Activated naive CD4-positive, alpha-beta T cell treated with anti-CD3 and anti-CD28 coated beads for 36 hours (primary cell): ENCODE results near the gene NEDD9. TPM values are rescaled to one million over a fixed set of nuclear protein-coding genes. Genes with fewer than 3 reads are reported as not detected.

Source experiments
- CTCF ChIA-PET: fragments of 350-600 bp; sonication (Branson Sonifier 250); formaldehyde crosslinking; loops from one replicate; lab custom pipeline; 2021; ENCODE audit warnings: antibody characterized with exemption; lab: Charles Lee
- DNase-seq: peaks from one replicate; pipeline ENCODE4 v3.0.0-alpha.2; 2020
- H3K27ac Mint-ChIP-seq: one replicate; pipeline ENCODE4 v1.8.0; 2021; ENCODE audit warnings: mild to moderate bottlenecking, mixed read lengths
- H3K27me3 Mint-ChIP-seq: one replicate; pipeline ENCODE4 v1.8.0; 2021; ENCODE audit warnings: low read depth, mixed read lengths
- H3K36me3 Mint-ChIP-seq: one replicate; pipeline ENCODE4 v1.8.0; 2021; ENCODE audit warnings: low read depth, mixed read lengths
- H3K4me1 Mint-ChIP-seq: one replicate; pipeline ENCODE4 v1.8.0; 2021; ENCODE audit warnings: low read depth, mixed read lengths
- H3K4me3 Mint-ChIP-seq: one replicate; pipeline ENCODE4 v1.8.0; 2021; ENCODE audit warnings: mild to moderate bottlenecking, moderate library complexity, mixed read lengths
- H3K9me3 Mint-ChIP-seq: one replicate; pipeline ENCODE4 v1.8.0; 2021; ENCODE audit warnings: mixed read lengths
- intact Hi-C: fragments of 100-400 bp; cut with micrococcal nuclease; formaldehyde crosslinking; loops from one replicate; pipeline ENCODE4 v1.15.1; 2023
- total RNA-seq, 2 experiments: library from RNA; stranded (reverse); gene quantifications; one replicate each; pipeline ENCODE4 v1.2.3, GENCODE V29; 2021

Gene NEDD9
- total RNA-seq, 2 experiments from 2014 or later, result 17.5 to 18.8 TPM

DNA sequence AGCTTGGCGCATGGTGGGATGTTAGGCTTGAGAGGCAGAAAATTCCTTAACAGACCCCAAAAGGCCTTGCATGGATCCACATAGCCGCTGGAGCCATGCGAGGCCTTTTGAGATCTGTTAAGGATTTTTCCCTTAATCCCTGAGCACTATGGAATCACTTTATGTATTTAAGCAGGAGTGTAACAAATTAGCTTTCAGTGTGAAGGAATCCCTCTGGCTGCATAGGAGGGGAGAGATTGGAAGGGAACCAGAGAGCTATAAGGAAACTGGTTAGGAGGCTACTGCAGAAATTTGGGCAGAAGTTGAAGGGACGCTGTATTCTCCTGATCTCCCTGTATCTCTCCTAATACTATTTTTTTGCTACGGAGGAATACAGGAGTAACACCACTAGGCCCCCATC lies 23.1 kb upstream of the NEDD9 start:
- intact Hi-C loops, result no loop called here
- Mint-ChIP-seq H3K9me3 (no peaks in the 10 kb centered on the region), H3K27me3 (no peaks in the 10 kb centered on the region), H3K4me1 (peaks cover 25% of the 10 kb centered on the region), H3K4me3 (no peak overlapping the region), H3K27ac (no peak overlapping the region), H3K36me3 (peaks cover 16% of the 10 kb centered on the region)
- no peak for DNase-seq
- CTCF ChIA-PET, result interaction anchor here (0.7 kb wide), 1 partner anchor 34 kb away, joined by 3 read pairs; no protein-coding TSS in a partner anchor

DNA sequence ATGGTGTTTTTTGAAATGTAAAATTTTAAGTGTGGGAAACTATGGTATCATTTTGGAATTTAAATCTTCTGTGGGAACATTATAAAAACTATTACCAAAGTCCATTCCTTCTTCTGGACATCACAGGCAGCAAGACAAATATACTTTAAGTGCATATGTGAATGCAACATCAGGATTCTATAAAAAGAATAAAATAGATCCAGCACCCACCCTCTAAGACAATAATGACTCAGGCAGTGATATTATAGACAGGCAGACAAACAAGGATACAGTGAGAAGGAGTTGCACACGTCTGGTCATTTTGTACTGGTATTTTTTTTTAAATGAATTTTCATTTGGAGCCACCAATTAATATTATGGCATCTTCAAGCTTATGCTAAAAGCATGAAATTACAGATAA lies 21.1 kb upstream of the NEDD9 start:
- H3K27me3 Mint-ChIP-seq, result no peaks in the 10 kb centered on the region
- CTCF ChIA-PET, result no interaction called here
- peaks cover 8% of the 10 kb centered on the region for H3K9me3 Mint-ChIP-seq
- H3K4me1 Mint-ChIP-seq, result peaks cover 9% of the 10 kb centered on the region
- H3K36me3 Mint-ChIP-seq, result peaks cover 32% of the 10 kb centered on the region
- H3K27ac Mint-ChIP-seq, result no peak overlapping the region
- H3K4me3 Mint-ChIP-seq, result no peak overlapping the region
- no peak for DNase-seq
- intact Hi-C loops, result no loop called here

DNA sequence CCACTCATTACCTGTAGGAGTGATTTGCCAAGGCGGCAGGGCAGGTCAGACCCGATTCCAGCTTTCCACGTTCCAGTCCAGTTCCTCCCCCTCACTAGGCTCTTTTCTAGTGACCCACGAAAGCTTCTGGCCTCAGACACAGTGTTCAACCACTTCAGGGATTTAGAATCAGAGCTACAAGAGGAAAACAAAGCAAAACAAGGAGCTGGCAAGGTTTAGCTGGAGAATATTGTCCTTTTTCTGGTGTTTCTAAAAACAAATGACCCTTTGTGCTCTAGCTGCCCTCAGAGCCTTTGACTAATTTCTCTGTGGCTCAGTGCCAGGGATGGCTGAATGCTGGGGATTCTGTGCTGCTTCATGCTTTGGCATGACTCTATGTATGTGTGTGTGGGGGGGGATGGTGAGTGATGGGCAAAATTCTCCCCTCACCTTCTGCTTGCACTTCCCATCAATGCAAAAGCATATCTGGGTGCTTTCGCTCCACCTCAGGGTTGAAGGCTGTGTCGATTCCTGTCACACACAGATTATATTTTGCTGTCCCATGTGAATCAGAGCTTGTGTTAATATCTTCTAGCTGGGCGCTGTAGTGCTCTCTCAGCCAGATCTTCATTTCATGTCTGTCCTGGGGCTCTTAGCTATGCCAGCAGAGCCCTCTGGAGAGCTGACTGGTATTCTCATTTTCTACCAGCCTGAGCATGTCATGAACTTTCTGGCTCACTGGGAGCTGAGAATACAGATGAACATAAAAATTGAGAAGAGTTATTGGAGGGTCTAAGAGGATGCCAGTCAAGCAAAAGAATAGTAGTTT lies 19.3 kb upstream of the NEDD9 start:
- CTCF ChIA-PET, result interaction anchor here (1.0 to 1.9 kb wide), 3 partner anchors 16 to 131 kb away, joined by 3 to 5 read pairs (median 3); no protein-coding TSS in a partner anchor

DNA sequence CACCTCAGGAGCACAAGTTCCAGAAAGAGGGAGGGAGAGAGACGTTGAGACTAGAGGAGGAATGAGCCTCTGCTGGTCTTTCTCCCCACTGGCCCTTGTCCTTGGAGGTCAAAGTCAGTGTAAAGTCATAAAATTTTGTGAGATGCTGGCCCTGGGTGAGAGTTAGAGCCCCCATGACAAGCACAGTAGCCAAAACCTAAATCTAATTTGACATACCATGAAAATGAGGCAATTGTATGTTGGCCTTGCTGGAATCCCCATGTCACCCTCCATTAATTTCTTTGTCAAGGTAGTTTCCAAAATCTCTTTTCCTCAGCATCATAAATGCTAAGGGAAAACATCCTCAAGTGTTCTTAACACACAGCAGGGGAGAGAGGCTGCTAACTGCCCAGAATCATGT lies 17.6 kb upstream of the NEDD9 start:
- no peak for DNase-seq
- Mint-ChIP-seq H3K4me1 (peaks cover 3% of the 10 kb centered on the region), H3K27ac (no peak overlapping the region), H3K9me3 (peaks cover 8% of the 10 kb centered on the region), H3K27me3 (no peaks in the 10 kb centered on the region), H3K4me3 (no peak overlapping the region), H3K36me3 (peaks cover 32% of the 10 kb centered on the region)
- intact Hi-C loops, result no loop called here
- CTCF ChIA-PET, result no interaction called here

More for the DNA sequence above, 19.3 kb upstream of the NEDD9 start:
- Mint-ChIP-seq H3K36me3 (peaks cover 35% of the 10 kb centered on the region), H3K27ac (no peak overlapping the region), H3K4me3 (no peak overlapping the region), H3K9me3 (peaks cover 8% of the 10 kb centered on the region), H3K4me1 (no peaks in the 10 kb centered on the region), H3K27me3 (no peaks in the 10 kb centered on the region)
- intact Hi-C loops, result no loop called here
- no peak for DNase-seq

DNA sequence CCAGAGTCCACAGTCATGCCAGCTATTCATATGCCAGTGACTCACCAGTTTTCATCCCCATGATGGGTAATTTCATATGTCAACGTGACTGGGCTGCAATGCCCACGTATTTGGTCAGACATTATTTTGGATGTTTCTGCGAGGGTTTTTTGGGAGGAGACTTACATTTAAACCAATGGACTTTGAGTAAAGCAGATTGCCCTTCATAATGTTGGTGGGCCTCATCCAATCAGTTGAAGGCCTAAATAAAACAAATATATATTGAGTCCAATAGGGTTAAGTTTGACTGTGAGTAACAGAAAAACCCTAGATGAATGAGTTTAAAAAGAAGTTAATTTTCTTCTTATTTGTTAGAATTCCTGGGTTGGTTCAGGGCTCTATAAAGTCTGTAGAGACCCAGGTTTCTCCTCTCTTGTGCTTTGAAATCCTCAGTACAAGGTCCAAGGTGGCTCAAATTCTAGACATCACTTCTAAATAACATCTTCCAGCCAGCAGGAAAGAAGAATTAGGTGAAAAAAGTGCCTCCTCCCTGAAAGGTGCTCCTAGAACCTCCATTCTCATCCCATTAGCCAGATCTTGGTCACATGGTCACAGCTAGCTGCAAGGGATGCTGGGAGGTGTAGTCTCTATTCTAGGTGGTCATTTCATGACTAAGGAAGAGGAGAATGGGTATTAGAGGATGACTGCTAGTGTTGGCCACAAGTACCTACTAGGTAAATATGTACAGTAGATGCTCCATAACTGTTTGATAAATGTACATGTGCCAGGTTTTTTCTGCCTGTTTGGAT lies 16.7 kb upstream of the NEDD9 start:
- Mint-ChIP-seq H3K27me3 (no peaks in the 10 kb centered on the region), H3K4me3 (no peak overlapping the region), H3K27ac (no peak overlapping the region), H3K4me1 (peaks cover 6% of the 10 kb centered on the region), H3K36me3 (peaks cover 32% of the 10 kb centered on the region), H3K9me3 (peaks cover 8% of the 10 kb centered on the region)
- intact Hi-C loops, result no loop called here
- DNase-seq, result no peak
- CTCF ChIA-PET, result no interaction called here

DNA sequence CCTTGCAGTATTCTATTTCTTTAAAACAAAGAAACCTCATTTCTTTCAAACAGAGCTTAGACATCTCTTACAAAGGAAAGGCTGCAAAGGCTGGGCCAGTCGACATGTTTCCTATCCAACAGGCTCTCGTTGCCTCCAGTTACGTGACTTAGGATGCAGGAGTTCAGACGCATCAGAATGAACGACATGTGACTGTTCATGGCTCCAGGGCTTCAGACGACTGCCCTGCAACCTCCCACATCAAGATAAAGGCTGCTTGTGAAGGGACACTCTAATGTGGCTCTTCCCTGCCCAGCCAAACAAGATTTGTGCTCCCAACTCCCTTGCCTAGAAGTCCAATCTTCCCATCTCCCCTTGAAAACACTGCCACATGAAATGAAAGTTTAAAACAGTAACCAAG lies 14.3 kb upstream of the NEDD9 start:
- Mint-ChIP-seq H3K27ac (no peak overlapping the region), H3K36me3 (peaks cover 31% of the 10 kb centered on the region)
- CTCF ChIA-PET, result no interaction called here

DNA sequence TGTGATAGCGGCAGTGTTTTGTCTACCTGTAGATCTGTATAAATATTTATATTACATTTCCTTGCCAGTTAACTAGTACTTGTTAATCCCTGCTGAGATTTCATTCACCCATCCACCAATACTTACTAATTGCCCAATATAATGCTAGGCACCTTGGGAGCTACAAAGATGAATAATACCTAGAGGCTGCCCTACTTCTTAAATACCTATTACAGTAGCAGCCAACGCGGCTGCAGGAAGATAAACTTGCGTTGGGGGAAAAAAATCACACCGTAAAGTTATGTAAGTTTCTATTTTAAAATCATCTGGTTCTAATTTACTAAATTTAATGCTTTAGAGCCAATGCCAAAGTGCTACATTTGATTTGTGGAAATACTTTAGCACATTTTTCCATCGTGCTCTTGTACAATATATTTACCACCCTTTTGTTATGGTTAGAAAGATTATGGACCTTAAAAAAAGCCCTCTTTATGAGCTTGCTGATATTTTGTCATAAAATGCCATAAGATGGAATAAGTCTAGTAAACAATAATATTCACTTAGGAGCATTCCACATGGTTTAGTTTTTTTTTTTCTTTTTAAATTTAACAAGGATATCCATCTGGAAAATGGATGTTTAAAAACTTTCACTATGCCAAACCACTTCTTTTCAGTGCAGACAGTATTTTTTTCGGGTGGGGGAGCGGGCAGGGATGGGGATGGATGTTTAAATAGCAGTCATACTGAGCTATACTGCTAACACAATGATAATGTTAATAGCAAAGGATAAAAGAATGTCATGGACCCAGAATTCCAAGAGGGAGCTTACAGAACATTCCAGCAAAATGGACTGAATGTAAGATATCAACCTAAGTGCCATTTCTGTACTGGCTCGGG lies 13.2 kb upstream of the NEDD9 start:
- Mint-ChIP-seq H3K27ac (no peak overlapping the region), H3K4me1 (peaks cover 6% of the 10 kb centered on the region), H3K9me3 (peaks cover 8% of the 10 kb centered on the region), H3K36me3 (peaks cover 24% of the 10 kb centered on the region), H3K4me3 (no peak overlapping the region), H3K27me3 (no peaks in the 10 kb centered on the region)
- CTCF ChIA-PET, result no interaction called here
- intact Hi-C loops, result no loop called here
- DNase-seq, result no peak

More for the DNA sequence above, 14.3 kb upstream of the NEDD9 start:
- no peak overlapping the region for H3K4me3 Mint-ChIP-seq
- DNase-seq, result no peak
- H3K4me1 Mint-ChIP-seq, result peaks cover 6% of the 10 kb centered on the region
- no peaks in the 10 kb centered on the region for H3K27me3 Mint-ChIP-seq
- H3K9me3 Mint-ChIP-seq, result peaks cover 8% of the 10 kb centered on the region
- intact Hi-C loops, result no loop called here

DNA sequence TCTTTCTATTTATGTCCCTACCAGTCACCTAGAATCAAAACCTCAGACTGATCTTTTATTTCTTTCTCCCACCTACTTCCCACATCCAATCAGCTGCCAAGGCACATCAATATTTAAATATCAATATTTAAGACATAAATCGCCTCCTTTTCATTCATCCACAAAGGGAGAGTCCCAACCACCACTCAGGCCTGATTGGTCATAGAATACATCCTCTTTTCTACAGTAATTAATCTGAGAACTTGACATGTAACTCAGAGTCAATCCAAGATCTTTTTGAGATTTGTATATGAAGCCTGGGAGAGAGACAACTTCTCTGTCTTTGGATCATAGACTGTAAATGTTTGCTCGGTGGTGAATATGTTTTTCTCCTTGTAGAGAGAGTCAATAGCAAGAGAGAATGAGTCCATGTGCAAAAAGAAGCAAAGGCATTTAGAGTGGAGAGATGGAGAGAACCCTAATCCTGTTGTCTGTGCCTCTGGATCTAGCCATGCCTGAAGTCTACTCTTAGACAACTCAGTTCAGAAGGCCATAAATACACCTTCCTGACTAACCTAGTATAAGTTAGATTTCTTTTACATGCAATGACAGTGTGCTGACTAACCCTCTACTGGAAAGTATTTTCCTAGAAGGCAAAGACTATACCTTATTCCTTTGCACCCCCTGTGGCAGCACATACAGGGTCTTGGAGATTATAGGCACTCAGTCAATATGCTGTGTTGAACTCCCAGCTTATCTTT lies 12.1 kb upstream of the NEDD9 start:
- H3K9me3 Mint-ChIP-seq, result peaks cover 4% of the 10 kb centered on the region
- CTCF ChIA-PET, result no interaction called here
- H3K27ac Mint-ChIP-seq, result no peak overlapping the region
- DNase-seq, result no peak
- peaks cover 6% of the 10 kb centered on the region for H3K4me1 Mint-ChIP-seq
- intact Hi-C loops, result no loop called here
- H3K36me3 Mint-ChIP-seq, result peaks cover 14% of the 10 kb centered on the region
- no peak overlapping the region for H3K4me3 Mint-ChIP-seq
- no peaks in the 10 kb centered on the region for H3K27me3 Mint-ChIP-seq

DNA sequence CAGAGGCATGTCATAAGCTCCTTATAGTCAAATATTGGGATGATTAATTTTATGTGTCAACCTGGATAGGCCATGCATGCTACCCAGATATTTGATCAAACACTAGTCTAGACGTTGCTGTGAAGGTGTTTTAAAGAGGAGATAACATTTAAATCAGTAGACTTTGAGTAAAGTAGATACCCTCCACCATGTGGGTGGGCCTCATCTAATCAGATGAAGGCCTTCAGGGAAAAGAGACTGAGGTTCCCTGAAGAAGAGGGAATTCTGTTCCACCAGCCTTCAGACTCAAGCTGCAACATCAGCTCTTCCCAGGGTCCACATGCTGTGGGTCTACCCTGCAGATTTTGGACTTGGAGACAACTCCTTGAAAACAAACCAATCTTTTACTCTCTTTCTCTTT lies 11.4 kb upstream of the NEDD9 start:
- H3K36me3 Mint-ChIP-seq, result peaks cover 9% of the 10 kb centered on the region
- H3K4me1 Mint-ChIP-seq, result peaks cover 6% of the 10 kb centered on the region
- no peaks in the 10 kb centered on the region for H3K27me3 Mint-ChIP-seq
- no peak for DNase-seq
- no peaks in the 10 kb centered on the region for H3K9me3 Mint-ChIP-seq
- H3K4me3 Mint-ChIP-seq, result no peak overlapping the region
- H3K27ac Mint-ChIP-seq, result no peak overlapping the region
- intact Hi-C loops, result no loop called here
- CTCF ChIA-PET, result no interaction called here

DNA sequence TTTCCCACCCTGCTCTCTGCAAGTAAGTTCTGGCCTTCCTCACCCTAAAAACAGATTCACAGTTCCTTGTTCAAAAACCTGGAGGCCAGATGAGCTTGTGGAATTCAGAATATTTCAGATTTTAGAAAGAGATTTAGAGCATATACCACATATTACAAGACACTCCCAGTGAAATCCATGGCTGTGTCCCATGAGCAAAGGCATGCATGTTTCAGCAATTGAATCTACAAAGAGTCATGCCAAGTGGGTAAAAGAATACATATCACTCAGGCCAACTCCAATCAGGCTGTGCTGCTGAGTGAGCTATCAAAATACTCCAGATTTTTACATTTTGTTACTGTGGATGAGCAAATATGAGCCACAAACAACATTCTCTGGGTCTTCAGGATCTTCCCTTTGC lies 10.2 kb upstream of the NEDD9 start:
- H3K4me3 Mint-ChIP-seq, result no peak overlapping the region
- no peaks in the 10 kb centered on the region for H3K9me3 Mint-ChIP-seq
- no peaks in the 10 kb centered on the region for H3K27me3 Mint-ChIP-seq
- CTCF ChIA-PET, result interaction anchor here (1.2 to 1.8 kb wide), 2 partner anchors 254 to 273 kb away, joined by 4 to 6 read pairs; no protein-coding TSS in a partner anchor
- peaks cover 6% of the 10 kb centered on the region for H3K36me3 Mint-ChIP-seq
- DNase-seq, result no peak
- intact Hi-C loops, result no loop called here
- H3K4me1 Mint-ChIP-seq, result peaks cover 7% of the 10 kb centered on the region
- H3K27ac Mint-ChIP-seq, result no peak overlapping the region

DNA sequence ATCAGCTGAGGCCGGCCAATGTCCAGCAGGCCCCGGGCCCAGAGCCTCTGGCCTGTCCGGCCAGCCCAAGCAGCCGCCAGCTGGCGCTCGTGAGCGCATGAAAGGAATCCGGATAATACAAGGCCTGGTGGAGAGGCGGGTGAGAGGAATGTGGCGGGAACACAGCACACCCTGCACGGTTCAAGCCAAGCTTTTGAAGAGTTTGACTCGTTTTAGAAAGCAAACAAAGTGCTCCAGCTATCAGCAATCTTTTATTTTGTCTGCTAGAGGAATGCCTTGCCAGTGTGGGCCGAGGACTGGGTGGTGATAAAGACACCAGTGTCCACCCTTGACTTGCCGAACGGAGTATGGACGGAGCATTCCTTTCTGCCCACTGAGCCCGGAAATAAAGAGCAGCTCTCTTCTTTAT lies 9.3 kb upstream of the NEDD9 start:
- Mint-ChIP-seq H3K27me3 (no peaks in the 10 kb centered on the region), H3K4me1 (peaks cover 14% of the 10 kb centered on the region), H3K36me3 (peaks cover 4% of the 10 kb centered on the region), H3K9me3 (no peaks in the 10 kb centered on the region), H3K27ac (no peak overlapping the region), H3K4me3 (no peak overlapping the region)
- CTCF ChIA-PET, result interaction anchor here (0.7 to 1.8 kb wide), 2 partner anchors 118 to 254 kb away, joined by 3 to 6 read pairs; no protein-coding TSS in a partner anchor
- intact Hi-C loops, result no loop called here
- DNase-seq, result no peak
